Activated naive CD8-positive, alpha-beta T cell treated with anti-CD3 and anti-CD28 coated beads for 36 hours (primary cell): ENCODE data around the gene SUGP2. TPM values are rescaled to one million over a fixed set of nuclear protein-coding genes. Genes with fewer than 3 reads are reported as not detected.

ENCODE experiments used
- DNase-seq: peaks from one replicate; pipeline ENCODE4 v3.0.0; 2021
- H3K27ac Mint-ChIP-seq: one replicate; pipeline ENCODE4 v1.8.0; 2022; ENCODE audit warnings: mild to moderate bottlenecking, moderate library complexity, mixed read lengths
- H3K27me3 Mint-ChIP-seq: one replicate; pipeline ENCODE4 v1.8.0; 2022; ENCODE audit warnings: mild to moderate bottlenecking, mixed read lengths
- H3K36me3 Mint-ChIP-seq: one replicate; pipeline ENCODE4 v1.8.0; 2021; ENCODE audit warnings: mild to moderate bottlenecking, mixed read lengths
- H3K4me1 Mint-ChIP-seq: one replicate; pipeline ENCODE4 v1.8.0; 2021; ENCODE audit warnings: mixed read lengths
- H3K4me3 Mint-ChIP-seq: one replicate; pipeline ENCODE4 v1.8.0; 2022; ENCODE audit warnings: mild to moderate bottlenecking, moderate library complexity, mixed read lengths
- H3K9me3 Mint-ChIP-seq: one replicate; pipeline ENCODE4 v1.8.0; 2022; ENCODE audit warnings: mixed read lengths
- total RNA-seq, 2 experiments: library from RNA; stranded (reverse); gene quantifications; one replicate each; pipeline ENCODE4 v1.2.3, GENCODE V29; 2021

Gene SUGP2
- total RNA-seq: 10 to 100 TPM; 74.2 to 81.8 TPM

DNA sequence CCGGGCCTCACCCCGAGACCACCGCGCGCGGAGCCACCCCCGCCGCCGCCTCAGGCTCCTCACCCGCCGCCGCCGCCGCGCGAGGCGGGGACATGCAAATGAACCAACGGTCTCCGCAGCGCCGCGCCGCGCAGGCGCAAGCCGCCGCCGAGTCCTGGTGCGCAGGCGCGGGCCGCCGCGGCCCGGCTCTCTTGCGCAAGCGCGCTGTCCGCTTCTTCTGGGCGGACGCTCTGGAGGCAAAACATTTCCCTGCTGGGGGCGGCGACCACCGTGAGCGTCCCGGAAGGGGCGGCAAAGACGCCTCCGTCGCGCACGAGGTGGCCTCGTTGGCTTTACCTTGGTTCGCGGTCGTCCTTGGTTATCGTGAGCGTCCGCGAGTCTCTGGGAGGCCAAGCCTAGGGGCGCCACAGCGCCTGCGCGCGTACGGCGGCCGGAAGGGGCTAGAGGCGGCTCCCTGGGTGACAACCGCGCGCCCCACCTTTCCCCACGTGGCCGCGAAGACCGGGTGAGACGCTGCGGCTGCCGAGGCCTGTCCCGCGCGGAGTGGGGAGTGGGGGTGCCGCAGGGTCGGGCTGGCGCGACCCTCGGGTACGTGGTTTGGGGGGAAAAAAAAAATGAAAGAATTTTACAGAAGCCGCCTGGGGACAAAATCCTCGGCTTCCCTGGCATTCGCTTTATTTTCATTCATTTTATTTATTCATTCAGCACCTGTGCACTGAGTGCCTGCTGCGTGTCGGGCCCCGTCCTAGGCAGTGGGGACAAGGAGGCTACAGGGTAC lies at the start of gene SUGP2, which contains the start of gene ARMC6:
Gene SUGP2 (minus strand): TSS at position 92 of the 778 bp plus-strand sequence. CDS start 2,446 bp downstream, outside the sequence.
Gene ARMC6 (plus strand): TSS at position 178 of the 778 bp plus-strand sequence. CDS start 607 bp downstream, outside the sequence.
- peaks cover 43% of the 10 kb centered on the region for H3K36me3 Mint-ChIP-seq
- peak within 1 kb of the TSS; percentile 93 for H3K27ac Mint-ChIP-seq
- H3K9me3 Mint-ChIP-seq: no peaks in the 10 kb centered on the region
- peaks cover 35% of the 10 kb centered on the region for H3K4me1 Mint-ChIP-seq
- H3K27me3 Mint-ChIP-seq: no peaks in the 10 kb centered on the region
- peak within 1 kb of the TSS; percentile 88 for H3K4me3 Mint-ChIP-seq
- DNase-seq: peak; percentile 94

- Mint-ChIP-seq H3K4me1 (no peaks in the 10 kb centered on the region), H3K27ac (peak overlapping the region; percentile 7), H3K9me3 (no peaks in the 10 kb centered on the region), H3K27me3 (no peaks in the 10 kb centered on the region), H3K4me3 (no peak overlapping the region), H3K36me3 (no peaks in the 10 kb centered on the region)
- DNase-seq: no peak
Measured at GRCh38 chr19:19081642-19082151, 48.4 kb upstream of the SUGP2 start.

DNA sequence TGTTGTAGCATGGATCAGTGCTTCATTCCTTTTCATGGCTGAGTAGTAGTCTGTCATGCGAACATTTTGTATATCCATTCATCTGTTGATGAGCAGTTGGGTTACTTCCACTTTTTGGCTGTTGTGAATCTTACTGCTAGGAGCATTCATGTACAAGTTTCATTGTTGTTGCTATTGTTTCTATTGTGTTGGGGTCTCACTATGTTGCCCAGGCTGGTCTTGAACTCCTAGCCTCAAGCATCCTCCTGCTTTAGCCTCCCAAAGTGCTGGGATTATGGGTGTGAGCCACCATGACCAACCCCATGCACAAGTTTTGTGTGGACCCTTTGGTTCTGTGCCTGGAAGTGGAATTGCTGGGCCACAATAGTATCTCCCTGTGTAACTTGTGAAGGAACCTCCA lies 46.3 kb upstream of the SUGP2 start:
- Mint-ChIP-seq H3K27me3 (no peaks in the 10 kb centered on the region), H3K27ac (no peak overlapping the region), H3K9me3 (no peaks in the 10 kb centered on the region)

GRCh38 chr19:19078801-19079200 lies 45.5 kb upstream of the SUGP2 start:
- DNase-seq: no peak
- Mint-ChIP-seq H3K27ac (no peak overlapping the region), H3K36me3 (no peaks in the 10 kb centered on the region), H3K4me1 (peaks cover 2% of the 10 kb centered on the region), H3K27me3 (no peaks in the 10 kb centered on the region), H3K9me3 (no peaks in the 10 kb centered on the region), H3K4me3 (no peak overlapping the region)

More for the DNA sequence above, 46.3 kb upstream of the SUGP2 start:
- no peak for DNase-seq
- H3K4me3 Mint-ChIP-seq: no peak overlapping the region
- no peaks in the 10 kb centered on the region for H3K4me1 Mint-ChIP-seq
- H3K36me3 Mint-ChIP-seq: no peaks in the 10 kb centered on the region

DNA sequence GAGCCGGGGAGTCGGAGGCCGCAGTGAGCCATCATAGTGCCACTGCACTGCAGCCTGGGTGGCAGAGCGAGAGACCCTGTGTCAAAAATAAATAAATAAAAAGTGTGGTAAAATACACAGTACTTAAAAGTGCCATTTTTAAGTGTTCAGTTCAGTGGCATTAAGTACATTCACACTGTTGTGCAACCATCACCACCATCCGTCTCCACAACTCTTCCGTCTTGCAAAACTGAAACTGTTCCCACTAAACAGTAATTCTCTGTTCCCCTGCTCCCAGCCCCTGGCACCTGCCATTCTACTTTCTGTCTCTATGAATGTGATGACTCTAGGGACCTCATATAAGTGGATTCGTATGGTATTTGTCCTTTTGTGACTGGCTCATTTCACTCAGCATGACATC lies 43.8 kb upstream of the SUGP2 start:
- Mint-ChIP-seq H3K4me3 (no peak overlapping the region), H3K27me3 (no peaks in the 10 kb centered on the region), H3K9me3 (no peaks in the 10 kb centered on the region), H3K4me1 (peaks cover 6% of the 10 kb centered on the region), H3K27ac (no peak overlapping the region), H3K36me3 (no peaks in the 10 kb centered on the region)
- DNase-seq: no peak

DNA sequence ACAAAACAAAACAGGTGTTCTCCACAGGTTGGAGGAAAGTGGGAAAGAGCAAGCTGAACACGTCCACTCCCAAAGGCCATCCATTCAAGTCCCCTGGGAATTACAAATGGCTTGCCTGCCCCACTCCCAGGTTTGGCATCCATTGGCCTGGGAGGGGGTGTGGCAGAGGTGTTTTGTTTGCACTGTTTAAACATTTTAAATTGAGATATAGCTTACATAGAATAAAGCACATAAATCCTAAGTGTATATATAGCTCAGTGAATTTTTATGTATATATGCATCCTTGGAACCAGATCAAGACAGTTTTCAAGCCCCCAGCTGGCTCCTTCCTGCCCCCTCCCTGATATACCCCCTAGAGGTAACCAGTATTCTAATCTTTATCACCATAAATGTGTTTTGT lies 43.2 kb upstream of the SUGP2 start:
- no peaks in the 10 kb centered on the region for H3K36me3 Mint-ChIP-seq
- H3K4me3 Mint-ChIP-seq: no peak overlapping the region
- peaks cover 6% of the 10 kb centered on the region for H3K4me1 Mint-ChIP-seq
- H3K27ac Mint-ChIP-seq: no peak overlapping the region
- no peaks in the 10 kb centered on the region for H3K27me3 Mint-ChIP-seq
- no peak for DNase-seq
- H3K9me3 Mint-ChIP-seq: no peaks in the 10 kb centered on the region

GRCh38 chr19:19075126-19075525 lies 41.8 kb upstream of the SUGP2 start:
- Mint-ChIP-seq H3K4me1 (peaks cover 6% of the 10 kb centered on the region), H3K4me3 (no peak overlapping the region), H3K36me3 (no peaks in the 10 kb centered on the region), H3K27ac (no peak overlapping the region), H3K27me3 (no peaks in the 10 kb centered on the region), H3K9me3 (no peaks in the 10 kb centered on the region)
- DNase-seq: no peak

DNA sequence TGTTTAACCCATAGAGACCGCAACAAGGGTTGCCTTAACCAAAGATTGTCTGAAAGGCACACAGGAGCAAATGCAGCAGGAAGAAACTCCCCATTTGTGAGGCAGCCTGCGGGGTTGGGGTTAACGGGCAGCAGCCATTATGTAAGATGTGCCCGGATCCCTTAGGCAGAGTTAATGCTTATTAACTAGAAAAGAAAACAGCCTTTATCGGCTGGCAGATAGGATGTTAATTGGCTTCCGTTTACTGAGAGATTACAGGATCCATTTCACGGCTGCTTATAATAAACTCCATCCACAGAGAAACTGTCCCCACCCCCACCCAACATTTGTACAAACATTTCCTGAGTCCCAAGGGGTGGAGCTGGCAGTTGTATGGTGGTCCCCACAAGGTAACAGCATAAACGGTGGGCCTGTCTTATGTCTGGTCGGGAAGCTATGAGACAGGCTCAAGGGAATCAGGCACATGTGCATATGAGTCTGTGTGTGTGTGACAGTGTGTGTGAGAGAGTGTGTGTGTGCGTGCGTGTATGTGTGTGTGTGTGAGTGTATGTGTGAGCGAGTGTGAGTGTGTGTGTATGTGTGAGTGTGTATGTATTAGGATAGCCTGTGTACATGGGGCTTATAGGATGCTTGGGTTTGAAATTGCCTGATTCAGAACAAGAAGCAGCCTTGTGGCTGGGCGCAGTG lies 41.0 kb upstream of the SUGP2 start:
- Mint-ChIP-seq H3K36me3 (no peaks in the 10 kb centered on the region), H3K9me3 (no peaks in the 10 kb centered on the region), H3K27me3 (no peaks in the 10 kb centered on the region), H3K4me1 (peaks cover 6% of the 10 kb centered on the region), H3K4me3 (no peak overlapping the region), H3K27ac (no peak overlapping the region)
- no peak for DNase-seq

DNA sequence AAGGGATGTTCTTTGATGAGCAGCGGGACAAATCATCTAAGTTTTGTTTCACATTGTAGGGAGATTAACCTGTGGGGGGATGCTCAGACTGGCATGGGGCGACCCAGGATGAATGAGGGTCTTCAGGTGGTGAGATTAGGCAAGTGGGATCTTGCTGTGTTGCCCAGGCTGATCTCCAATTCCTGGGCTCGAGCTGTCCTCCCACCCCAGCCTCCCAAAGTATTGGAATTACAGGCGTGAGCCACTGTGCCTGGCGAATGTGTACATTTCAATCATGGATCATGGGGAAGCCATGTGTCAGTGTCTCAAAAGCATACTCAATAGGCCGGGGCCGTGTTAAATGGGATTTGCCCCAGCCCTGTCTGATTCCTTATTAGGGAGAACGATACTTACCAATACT lies 38.6 kb upstream of the SUGP2 start:
- DNase-seq: no peak
- H3K9me3 Mint-ChIP-seq: no peaks in the 10 kb centered on the region
- no peak overlapping the region for H3K4me3 Mint-ChIP-seq
- no peak overlapping the region for H3K27ac Mint-ChIP-seq
- no peaks in the 10 kb centered on the region for H3K36me3 Mint-ChIP-seq
- peaks cover 11% of the 10 kb centered on the region for H3K4me1 Mint-ChIP-seq
- no peaks in the 10 kb centered on the region for H3K27me3 Mint-ChIP-seq

DNA sequence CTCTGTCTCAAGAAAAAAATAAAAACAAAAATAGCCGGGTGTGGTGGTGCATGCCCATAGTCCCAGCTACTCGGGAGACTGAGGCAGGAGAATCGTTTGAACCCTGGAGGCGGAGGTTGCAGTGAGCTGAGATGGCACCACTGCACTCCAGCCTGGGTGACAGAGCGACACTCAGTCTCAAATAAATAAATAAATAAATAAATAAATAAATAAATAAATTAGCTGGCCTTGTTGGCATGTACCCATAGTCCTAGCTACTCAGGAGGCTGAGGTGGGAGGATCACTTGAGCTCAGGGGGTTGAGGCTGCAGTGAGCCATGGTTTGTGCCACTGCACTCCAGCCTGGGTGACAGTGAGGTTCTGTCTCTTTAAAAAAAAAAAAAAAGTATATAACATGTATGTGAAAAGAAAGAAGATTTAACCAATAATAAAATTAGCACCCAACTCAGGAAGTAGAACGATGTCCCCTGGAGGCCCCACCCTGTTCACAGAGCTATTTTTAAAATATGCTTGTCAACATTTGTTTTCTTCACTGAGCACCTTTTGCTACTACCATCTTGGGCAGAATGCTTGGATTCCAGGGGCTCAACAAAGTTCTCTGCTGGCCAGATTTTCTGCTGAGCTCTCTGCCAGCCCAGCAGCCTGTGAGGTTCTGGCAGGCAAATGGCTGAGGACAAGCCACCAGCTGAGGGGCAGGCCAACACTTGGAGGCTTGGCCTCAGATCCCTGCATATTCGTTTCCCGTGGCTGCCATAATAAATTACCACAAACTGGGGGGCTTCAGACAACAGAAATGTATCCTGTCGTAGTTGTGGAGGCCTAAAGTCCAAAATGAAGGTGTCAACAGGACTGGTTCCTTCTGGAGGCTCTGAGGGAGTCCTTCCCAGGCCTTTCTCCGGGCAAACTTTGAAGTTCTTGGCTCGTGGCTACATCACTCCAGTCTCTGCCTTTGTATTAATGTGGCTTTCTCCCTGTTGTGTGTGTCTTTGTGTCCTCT lies 35.6 kb upstream of the SUGP2 start:
- DNase-seq: no peak
- H3K36me3 Mint-ChIP-seq: no peaks in the 10 kb centered on the region
- H3K27ac Mint-ChIP-seq: no peak overlapping the region
- no peaks in the 10 kb centered on the region for H3K27me3 Mint-ChIP-seq
- no peaks in the 10 kb centered on the region for H3K9me3 Mint-ChIP-seq
- H3K4me1 Mint-ChIP-seq: peaks cover 18% of the 10 kb centered on the region
- H3K4me3 Mint-ChIP-seq: no peak overlapping the region

GRCh38 chr19:19067276-19068072 lies 34.2 kb upstream of the SUGP2 start:
- H3K4me1 Mint-ChIP-seq: peaks cover 21% of the 10 kb centered on the region
- no peak overlapping the region for H3K27ac Mint-ChIP-seq
- peaks cover 3% of the 10 kb centered on the region for H3K36me3 Mint-ChIP-seq
- H3K4me3 Mint-ChIP-seq: no peak overlapping the region
- H3K27me3 Mint-ChIP-seq: no peaks in the 10 kb centered on the region
- H3K9me3 Mint-ChIP-seq: no peaks in the 10 kb centered on the region
- no peak for DNase-seq

- DNase-seq: peak; percentile 51
- peak overlapping the region; percentile 85 for H3K4me3 Mint-ChIP-seq
- peaks cover 4% of the 10 kb centered on the region for H3K36me3 Mint-ChIP-seq
- H3K27me3 Mint-ChIP-seq: no peaks in the 10 kb centered on the region
- peaks cover 28% of the 10 kb centered on the region for H3K4me1 Mint-ChIP-seq
- H3K27ac Mint-ChIP-seq: peak overlapping the region; percentile 77
- H3K9me3 Mint-ChIP-seq: no peaks in the 10 kb centered on the region
Measured at GRCh38 chr19:19064811-19065745, 31.8 kb upstream of the SUGP2 start.

DNA sequence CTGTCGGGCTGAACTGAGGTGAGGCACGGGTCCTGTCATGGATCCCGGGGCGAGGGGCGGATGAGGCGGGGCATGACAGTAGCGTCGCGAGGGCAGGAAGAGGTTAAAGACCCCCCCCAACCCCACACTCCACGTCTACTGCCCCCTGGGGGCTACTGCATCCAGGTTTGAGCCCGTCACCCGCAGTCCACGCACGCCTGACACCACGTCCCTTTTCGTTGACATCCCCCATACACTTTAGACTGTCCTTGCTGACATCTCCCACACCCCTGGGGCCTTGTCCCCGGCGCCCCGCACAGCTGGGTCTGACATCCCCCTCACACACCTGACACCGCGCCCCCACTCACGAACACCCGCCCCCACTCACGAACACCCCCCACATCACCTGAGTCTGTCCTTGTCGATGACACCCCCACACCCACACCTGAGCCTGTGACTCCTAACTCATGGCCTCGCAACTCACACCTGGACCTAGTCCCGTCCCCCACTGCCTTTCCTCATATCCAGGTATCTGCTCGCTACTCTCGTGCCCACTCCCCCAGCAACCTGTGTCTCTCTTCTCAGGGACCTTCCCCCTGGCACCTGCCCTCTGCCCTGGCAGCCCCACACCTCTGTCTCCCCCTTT lies 30.9 kb upstream of the SUGP2 start:
- Mint-ChIP-seq H3K9me3 (no peaks in the 10 kb centered on the region), H3K4me1 (peaks cover 28% of the 10 kb centered on the region), H3K27me3 (no peaks in the 10 kb centered on the region), H3K27ac (peak overlapping the region; percentile 77), H3K4me3 (peak overlapping the region; percentile 85), H3K36me3 (peaks cover 8% of the 10 kb centered on the region)
- no peak for DNase-seq
